Fibroblast of upper back skin (primary cell): ENCODE data around the gene GAB2.
"Not testable (repeated sequence)": the region's sequence is repeated elsewhere in the genome, so short reads cannot be mapped to it uniquely, and the experiment has no call there.

Experiments
- DNase-seq: peaks from one replicate; pipeline ENCODE4 v3.0.0-alpha.2; 2013

The GAB2 gene

GRCh38 chr11:78310500-78310909, 107.1 kb downstream of the GAB2 start:
- peak; percentile 55 for DNase-seq

DNA sequence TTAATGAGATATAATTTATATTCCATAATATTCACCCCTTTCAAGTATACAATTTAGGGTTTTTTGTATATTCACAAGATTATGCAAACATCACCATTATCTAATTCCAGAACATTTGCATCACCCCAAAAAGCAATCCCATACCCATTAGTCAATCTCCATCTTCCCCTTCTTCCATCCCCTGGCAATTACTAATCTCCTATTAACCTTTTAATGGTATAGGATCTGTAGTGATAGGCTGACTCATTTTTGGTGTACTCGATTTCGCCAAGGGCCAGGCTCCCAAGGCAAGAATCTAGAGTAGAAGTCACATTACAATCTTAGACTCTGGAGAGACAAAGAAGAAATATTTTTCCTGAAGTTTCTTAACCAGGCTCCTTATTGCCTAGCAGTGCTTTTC, 113.4 kb downstream of the GAB2 start:
- no peak for DNase-seq

GRCh38 chr11:78300108-78300839, 117.3 kb downstream of the GAB2 start:
- DNase-seq, result no peak

DNA sequence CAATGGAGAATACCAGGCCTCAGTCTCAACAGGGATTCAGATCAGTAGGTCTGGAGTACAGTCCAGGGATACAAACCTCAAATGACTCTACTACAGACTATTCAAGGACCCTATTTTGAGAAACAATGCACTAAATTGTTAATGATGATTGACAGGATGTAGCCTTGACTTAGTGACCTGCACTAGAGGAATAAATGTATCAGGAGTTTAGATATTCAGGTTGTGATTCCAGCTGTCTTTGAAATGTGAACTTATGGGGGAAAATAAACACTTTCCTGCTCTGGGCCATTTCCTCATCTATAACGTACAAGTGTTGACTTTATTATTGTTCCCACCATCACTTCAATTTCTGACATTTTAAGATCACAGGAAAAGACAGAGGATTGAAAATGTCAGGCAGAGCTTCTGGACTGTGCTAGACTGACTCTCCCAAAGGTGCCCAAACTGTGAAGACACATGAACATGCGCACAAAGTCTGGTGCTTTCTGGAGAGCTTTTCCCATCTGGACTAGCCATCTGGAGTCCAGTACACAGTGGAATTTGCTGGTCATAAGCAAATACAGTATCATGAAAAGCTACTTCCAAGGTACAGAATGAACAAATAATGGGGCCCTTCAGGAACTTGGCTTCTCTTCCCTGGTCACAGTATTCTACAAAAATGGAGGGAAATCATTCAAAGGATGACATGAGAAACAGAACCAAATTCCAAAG, 118.5 kb downstream of the GAB2 start:
- DNase-seq, result no peak

DNA sequence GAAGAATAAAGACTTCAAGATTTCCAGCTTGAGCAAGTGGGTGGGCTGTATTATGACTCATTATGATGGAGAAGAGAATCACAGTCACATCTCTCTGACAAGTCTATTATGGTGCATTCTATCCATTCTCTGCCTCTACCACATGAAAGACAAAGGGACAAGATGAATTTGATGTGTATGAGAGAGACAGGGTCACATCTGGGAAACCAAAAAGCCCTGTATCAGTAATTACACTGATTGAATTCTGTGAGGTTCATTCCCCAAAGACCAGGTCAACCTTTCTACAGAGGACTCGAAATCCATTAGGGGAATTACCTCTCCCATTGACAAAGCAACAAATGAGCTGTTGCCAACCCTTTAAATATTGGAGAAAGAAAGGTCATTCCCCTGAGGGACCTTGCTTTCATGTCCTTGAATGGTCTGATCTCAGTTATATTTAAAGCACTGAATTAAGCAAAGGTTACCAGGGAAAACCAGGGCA, 119.3 kb downstream of the GAB2 start:
- peak; percentile 40 for DNase-seq

DNA sequence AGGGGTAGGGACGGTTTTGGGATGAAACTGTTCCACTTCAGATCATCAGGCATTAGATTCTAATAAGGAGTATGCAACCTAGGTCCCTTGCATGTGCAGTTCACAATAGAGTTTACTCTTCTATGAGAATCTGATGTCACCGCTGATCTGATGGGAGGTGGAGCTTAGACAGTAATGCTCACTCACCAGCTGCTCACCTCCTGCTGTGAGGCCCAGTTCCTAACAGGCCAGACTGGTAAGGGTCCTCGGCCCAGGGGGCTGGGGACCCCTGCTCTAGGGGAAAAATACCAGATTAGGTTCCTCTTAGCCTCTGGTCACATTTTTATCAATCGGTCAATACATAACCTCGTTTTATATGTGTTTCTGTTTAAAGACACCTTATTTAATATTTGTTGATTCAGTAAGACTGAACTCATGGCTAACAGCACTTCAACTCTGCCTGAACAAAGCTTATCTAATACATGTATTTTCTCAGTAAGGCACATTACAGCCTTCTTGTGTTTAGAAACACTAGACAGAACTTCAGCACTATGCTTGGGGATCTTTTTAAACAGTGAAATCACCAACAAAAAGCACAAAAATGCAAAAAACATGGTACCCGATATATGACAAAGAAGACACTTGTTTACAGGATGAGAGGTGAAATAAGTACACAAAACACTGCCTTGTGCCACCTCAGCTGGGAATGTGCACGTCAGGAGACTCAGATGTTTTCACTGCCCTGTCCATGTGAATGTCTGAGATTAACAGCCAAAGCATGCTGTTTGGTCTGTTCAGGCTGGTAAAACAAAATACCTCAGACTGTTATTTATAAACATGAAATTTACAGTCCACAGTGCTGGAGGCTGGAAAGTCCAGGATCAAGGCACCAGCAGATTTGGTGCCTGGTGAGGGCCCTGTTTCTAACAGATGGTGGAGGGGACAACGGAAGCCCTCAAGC, 121.4 kb downstream of the GAB2 start:
- no peak for DNase-seq

- no peak for DNase-seq
Observed at GRCh38 chr11:78295347-78295746, 122.3 kb downstream of the GAB2 start.

DNA sequence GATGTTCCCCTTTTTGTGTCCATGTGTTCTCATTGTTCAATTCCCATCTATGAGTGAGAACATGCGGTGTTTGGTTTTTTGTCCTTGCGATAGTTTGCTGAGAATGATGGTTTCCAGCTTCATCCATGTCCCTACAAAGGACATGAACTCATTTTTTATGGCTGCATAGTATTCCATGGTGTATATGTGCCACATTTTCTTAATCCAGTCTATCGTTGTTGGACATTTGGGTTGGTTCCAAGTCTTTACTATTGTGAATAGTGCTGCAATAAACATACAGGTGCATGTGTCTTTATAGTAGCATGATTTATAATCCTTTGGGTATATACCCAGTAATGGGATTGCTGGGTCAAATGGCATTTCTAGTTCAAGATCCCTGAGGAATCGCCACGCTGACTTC, 123.5 kb downstream of the GAB2 start:
- DNase-seq, result not testable (repeated sequence)

DNA sequence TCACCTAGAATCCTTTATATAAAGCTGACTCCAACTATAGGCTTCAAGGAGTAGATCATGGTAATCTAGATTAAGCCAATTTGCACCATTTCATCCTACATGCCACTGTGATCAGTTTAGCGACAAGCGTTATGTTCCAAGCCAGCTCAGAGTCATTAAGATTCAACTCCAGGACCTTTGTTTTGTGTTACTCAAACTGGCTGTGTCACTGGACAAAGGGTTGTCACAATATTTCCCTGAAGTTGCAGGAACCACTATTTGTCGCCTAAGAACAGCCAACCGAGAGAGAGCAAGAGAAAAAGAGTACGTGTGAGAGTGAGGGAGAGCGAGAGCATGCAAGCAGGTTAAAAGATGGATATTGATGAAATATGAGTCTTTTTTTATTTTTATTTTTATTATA, 124.1 kb downstream of the GAB2 start:
- no peak for DNase-seq

DNA sequence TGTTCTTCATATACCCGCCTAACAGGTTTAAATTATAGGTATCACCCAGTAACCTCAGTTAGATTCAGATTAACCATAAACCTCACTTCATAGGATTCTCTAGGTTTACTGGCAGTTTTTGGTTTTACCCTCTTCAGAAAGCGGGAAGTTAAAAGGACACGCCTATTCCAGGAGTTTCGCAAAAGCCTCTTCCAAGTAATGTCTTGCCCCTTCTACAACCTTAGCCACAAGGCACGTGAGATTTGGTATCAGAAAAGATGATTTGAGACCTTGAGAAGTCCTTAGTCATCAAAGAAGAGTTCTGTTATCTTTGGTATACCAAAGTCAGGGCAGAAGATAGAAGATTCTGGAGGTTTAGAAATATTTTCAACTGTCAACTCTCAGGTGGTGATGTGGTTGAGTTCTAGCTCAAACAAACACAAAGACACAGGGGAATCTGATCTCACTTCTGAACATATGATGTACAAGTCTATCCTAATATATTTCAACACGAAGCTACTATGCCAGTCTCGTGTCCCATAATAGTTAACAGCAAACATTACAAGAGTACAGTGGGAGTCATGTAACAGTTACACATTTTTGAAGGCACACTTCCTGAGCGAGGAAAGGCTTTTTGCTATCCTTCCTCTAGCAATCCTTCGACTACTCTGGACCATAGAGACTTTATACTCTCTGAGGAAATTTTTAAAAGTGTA, 125.4 kb downstream of the GAB2 start:
- DNase-seq, result no peak

DNA sequence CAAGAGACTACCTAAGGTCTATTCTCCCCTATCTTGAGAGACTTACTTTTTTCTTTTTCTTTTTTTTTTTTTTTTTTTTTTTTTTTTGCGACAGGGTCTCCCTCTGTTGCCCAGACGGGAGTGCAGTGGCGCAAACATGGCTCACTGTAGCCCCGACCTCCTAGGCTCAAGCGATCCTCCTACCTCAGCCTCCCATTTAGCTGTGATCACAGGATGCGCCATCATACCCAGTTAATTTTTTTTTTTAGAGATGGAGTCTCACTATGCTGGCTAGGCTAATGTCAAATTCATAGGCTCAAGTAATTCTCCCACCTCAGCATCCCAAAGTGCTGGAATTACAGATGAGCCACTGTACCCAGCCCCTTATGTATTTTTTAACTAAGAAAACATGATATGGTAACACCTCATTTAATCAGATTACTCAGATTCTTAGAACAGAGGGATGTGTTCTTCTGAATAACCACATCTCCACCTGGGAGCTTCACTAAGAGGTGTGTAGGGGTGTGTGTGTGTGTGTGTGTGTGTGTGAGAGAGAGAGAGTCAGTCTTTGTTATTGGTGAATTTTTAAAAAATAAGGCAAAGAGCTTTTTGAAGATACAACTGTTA, 126.0 kb downstream of the GAB2 start:
- no peak for DNase-seq

- DNase-seq, result peak; percentile 48
Observed at GRCh38 chr11:78290293-78291176, 127.1 kb downstream of the GAB2 start.

- DNase-seq, result no peak
Observed at GRCh38 chr11:78289552-78290292, 127.9 kb downstream of the GAB2 start.

GRCh38 chr11:78284260-78284659, 133.4 kb downstream of the GAB2 start:
- DNase-seq, result no peak

DNA sequence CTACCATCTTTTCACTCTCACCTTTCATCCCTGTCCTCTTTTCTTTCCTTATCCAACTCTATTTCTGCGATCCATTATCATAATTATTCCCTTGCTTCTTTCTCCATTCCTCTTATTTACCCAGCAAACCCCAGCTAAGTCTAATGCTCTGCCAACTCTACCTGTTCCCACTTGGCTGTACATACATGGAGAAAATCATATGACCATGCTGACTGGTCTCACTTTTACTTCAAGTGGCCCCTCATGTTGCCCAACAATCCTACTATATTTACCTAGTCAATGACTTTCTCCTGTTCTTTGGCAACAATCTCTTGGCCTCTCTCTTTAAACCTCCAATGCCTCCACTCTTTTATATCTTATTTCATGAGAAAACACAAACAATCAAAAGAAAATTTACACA, 134.8 kb downstream of the GAB2 start:
- no peak for DNase-seq

- DNase-seq, result peak; percentile 20
Observed at GRCh38 chr11:78281511-78281910, 136.1 kb downstream of the GAB2 start.

DNA sequence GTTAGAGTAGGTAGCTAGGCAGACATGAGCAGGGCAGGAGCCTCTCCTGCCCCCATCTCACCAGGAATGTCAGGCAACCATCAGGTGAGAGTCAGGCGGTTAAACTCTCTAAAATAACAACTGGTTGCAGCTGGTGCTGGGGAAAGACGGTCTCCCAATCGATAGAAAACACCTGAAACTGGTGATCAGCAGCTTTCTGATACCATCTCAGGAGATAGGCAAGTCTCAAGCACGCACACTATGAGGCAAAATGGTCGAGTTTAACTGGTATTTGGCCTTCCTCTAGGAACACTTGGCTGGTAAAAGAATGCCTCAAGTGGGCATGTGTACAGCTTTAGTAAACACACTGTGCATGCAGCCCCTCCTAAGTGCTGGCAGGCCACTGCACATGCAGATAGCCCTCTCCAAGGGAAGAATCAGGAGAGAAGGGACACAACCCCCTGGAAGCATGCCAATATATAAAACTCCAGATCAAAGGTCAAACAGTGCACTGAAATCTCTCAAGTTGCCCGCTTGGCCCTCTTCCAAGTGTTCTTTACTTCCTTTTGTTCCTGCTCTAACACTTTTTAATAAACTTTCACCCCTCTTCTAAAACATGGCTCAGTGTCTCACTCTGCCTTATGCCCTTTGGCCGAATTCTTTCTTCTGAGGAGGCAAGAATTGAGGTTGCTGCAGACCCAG, 140.2 kb downstream of the GAB2 start:
- no peak for DNase-seq

DNA sequence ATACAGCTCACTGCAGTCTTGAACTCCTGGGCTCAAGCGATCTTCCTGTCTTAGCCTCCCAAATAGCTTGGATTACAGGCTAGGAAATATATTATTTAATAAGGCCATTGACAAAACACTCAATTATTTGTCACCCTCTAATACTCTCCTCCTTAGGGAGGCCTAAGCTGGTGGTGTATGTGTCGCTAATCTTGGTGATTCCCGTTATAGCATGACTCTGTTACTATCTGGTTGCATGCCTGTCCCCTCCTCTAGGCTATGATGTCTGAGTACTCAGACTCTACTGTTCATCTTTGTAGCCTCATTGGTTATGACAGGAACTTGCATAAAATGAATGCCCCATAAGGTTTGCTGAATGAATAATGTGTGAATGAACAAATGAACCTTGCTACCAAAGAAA, 141.3 kb downstream of the GAB2 start:
- no peak for DNase-seq

- no peak for DNase-seq
Observed at GRCh38 chr11:78274739-78275138, 142.9 kb downstream of the GAB2 start.
